HG02840 (cell line): ENCODE measurements around the gene ATL3.
"Not testable (repeated sequence)": the region's sequence is repeated elsewhere in the genome, so short reads cannot be mapped to it uniquely, and the experiment has no call there.

Source experiments
- ATAC-seq: cut with Tn5 transposase; IDR thresholded peaks from one replicate; pipeline ENCODE4 v1.9.1; 2021; ENCODE audit warnings: mild to moderate bottlenecking, moderate library complexity, moderate number of reproducible peaks; ENCODE audit not compliant: unreplicated experiment, low FRiP score

Gene ATL3

DNA sequence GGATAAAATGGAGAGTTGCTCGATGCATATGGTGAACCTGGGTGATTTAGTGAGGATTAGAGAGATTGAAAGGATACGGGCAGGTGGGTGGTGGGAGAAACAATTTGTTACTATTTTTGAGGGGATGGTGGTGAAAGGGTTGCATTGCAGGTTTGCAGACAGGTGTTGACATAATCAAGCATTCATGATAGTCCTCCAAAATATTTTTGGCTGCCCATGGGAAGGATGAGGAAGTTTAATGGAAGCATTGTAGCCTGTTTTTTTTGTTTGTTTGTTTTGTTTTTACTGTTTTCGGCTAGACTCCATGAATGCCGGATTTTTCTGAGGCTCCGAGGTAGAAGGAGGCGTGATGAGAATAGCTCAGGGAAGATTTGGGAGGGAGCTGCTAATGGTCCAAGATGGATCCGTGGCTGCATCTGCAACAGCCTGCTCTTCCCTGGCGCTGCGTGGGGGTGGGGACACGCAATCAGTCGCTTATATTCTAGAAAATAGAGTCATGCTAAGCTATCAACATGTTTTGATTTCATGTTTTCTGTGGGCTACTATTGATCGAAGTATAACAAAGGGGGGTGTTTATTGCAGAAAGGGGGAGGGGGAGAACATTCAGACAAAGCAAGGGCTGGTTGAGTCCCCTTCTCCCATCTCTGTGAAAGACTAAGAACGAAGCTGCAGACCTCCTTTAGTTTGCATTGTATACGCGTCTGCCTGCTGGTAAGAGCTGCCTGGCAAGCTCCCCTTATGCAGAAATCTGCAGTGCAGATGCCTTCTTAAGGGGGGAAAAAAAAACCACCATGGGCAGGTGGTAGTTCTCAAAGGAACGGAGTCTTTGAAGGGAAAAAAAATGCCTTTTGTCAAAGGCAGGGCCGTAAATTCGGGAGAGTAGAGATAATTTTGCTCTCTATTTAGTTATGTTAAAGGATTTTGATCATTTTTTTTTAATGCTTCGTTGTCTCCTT is 11.2 kb upstream of the ATL3 start:
- no peak for ATAC-seq

DNA sequence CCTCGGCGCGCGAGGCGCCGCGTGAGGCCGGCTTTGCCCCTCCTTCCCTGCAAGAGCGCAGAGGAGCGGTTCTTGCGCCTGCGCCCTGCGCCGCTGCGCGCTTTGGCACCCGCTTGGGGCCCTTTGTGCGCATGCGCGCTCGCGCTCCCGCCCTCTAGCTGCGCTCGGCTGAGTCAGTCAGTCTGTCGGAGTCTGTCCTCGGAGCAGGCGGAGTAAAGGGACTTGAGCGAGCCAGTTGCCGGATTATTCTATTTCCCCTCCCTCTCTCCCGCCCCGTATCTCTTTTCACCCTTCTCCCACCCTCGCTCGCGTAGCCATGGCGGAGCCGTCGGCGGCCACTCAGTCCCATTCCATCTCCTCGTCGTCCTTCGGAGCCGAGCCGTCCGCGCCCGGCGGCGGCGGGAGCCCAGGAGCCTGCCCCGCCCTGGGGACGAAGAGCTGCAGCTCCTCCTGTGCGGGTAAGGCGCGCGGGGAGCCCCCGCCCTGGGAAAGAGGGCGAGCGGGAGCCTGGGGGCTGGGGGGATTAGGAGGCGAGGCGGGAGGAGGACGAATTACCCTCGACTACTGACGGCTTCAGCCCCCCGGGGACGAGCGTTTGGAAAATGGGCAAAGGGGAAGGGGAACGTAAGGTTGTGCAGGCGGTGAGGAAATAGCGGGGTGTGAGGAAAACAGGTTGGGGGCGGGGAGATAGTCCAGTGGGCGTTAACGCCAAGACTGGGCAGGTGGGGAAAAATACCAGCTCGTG is 10.3 kb upstream of the ATL3 start, which contains the start of gene RTN3:
Gene RTN3, plus strand, starts transcription at position 180 of the 745 bp plus-strand sequence. Its CDS starts 137 bp downstream, at position 317.
- ATAC-seq = peak; percentile 83

DNA sequence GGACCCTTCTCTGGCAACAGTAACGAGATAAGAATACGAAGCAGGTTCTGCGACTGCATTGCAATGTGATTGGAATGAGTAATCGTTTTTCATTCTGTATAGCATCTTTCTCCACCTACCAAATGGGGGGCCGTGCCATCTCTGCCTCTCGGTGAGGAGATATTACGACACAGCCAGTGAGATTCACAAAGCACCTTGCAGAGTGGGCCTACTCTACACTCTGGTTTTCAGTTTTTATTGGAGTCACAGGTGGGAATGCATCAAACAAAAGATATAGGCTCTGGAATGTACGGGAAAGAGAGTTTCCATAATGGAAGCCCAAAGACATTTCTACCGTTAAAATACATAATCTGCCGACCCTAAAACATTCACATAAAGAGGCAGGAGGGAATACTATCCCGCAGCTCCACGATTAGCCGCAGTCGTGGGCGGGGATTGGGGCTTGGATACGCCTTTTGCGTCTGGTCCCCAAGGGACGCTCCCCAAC is 9.7 kb upstream of the ATL3 start:
- ATAC-seq = no peak

DNA sequence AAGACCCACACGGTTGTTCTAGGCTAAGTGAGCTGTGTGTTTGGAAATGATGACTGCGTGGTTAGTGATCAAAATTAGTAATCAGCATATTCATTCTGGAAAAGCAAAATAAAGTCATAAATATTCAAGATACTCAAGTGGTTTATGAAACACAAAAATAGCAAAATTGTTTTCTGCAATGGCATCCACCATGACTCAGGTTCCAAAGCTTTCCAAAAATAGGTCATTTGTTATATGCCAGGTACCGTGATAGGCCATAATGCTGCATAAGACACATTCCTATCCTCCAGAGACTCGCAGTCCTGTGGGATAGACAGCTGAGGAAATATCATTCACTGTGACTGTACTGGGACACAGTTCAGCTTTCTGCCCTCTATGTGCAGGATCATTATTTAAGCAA is 2.4 kb upstream of the ATL3 start:
- no peak for ATAC-seq

DNA sequence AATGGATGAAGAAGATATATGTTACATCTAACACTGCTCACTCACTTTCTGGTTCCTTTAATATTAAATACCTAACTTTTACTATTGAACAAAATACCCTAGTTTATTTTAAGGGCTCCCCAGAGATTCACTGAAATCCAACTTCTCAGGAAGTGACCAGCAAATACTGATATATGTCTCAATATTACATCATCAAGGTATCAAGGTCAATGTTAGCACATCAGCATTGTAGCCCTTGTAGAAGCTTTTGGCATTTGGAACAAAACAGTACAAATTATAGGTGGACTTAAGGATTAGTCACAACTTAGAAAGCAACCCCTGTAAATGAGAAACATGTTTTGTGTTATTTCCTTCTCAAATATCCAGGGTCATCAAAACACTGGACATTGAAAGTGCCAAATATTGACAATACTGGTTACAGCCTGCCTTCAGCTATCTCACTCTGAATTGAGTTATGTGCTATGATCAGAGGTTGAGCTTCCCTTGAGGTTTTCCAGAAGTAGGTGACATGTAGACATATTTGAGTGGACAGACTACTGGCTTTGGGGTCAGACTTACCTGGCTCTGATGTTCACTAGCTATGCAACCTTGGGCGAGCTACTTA is 1.9 kb upstream of the ATL3 start:
- no peak for ATAC-seq

DNA sequence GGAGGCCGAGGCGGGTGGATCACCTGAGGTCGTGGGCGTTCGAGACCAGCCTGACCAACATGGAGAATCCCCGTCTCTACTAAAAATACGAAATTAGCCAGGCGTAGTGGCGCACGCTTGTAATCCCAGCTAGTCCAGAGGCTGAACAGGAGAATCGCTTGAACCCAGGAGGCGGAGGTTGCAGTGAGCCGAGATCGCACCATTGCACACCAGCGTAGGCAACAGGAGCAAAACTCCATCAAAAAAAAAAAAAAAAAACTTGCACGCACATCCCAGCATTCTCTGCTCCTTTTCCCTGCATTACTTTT is 934 bp upstream of the ATL3 start:
- no peak for ATAC-seq

DNA sequence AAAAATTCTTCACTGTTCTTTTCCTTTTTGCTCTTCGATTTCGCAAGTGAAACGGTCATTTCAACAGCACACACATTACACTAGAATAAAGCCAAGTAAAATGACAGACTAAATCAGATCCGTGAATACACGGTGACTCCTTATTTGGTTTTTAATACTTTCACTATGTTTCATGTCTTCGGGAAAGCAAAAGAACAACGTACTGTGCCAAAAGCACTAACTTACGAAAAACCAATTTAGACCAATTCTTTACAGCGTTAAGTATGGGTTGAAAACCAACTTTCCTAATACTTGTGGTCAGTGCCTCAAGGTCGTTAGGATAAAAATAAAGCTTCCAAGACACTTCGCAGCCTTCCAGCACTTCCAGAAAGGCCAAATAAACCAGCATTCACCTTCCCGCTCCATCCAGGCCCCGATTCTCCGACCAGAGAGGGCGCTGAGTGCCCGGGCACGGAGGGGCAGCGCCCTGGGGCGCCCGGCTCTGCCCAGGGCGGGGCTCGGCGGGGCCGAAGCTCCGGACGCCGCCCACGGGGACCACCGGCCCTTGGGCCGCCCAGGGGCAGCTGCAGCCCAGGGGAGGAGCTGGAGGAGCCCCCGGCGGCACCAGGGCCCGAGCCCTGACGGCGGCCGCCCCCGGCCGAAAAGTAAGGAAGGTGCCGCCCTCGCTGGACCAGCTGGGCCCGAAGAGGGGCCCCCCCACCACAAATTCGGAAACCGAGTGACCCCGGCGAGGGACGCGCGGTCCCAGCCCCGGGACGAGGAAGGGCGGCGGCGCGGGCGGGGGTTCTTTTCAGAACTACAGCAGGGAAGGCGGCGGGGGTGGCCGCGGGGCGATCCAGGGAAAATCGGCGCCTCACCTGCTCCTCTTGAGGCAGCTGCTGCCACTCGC is 499 bp downstream of the ATL3 start:
- ATAC-seq = peak; percentile 19

DNA sequence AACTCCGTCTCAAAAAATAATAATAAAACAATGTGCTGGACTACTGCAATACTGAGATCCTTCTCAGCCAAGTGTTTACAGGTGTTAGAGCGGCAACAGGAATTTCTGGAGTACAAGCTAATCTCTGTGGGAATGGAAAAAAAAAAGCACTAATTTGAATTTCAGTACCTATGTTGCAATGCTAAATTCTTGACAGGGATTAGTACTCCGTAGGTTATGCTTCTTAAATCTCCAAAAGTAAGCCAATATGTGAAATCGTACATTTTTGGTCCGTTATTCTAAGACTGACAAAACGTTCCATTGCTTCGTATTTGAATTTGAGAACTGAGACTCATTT is 1.1 kb downstream of the ATL3 start:
- no peak for ATAC-seq

DNA sequence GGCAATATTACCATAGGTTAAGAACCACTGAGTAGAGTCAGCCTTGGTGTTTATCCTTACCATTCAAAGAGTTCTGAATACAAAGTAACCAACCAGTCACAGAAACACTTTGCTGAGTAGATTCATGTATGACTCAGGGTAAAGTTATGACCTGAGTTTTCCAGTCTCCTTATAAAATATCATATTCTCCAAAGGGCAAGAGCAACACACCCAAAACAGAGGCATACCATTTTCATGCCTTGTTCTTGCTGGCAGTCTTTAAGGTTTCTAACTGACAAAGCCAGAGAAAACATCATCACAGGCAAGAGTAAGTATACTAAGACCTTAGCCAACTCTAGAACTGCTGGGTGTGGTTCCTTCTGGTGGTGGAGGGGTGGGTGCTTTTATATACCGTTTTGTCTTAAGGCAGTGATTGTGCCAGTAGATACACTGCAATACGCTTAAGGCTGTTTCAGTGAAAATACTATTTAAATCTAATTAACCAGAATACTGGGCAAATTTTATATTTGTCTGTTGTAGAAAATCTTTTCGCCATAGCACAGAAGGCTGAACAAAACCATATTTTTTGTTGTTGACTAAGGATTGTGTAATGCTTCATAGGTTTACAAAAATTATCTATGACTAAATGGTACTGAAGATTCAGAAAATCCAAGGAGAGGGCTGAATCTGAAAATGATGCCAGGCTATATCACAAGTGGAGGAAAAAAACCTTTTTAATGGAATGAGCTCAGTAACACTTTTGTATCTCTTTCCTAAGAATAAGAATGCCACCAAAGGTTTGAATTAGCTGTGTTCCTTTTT is 3.0 kb downstream of the ATL3 start:
- no peak for ATAC-seq

DNA sequence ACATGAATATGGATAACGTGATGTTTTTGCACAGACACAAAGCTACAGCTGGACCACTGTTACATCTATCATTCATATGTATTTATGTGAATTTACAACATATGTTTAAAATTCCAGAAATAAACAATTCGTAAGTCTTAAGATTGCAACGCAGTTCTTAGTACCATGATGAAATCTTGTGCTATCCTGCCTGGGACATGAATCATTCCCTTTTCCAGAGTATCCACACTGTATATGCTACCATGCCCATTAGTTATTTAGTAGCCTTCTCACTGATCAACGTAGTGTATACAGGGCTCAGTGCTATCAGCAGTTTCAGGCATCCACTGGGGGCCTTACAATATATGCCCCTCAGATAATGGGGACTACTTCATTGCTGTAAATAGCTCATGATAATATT is 4.3 kb downstream of the ATL3 start:
- ATAC-seq = no peak

DNA sequence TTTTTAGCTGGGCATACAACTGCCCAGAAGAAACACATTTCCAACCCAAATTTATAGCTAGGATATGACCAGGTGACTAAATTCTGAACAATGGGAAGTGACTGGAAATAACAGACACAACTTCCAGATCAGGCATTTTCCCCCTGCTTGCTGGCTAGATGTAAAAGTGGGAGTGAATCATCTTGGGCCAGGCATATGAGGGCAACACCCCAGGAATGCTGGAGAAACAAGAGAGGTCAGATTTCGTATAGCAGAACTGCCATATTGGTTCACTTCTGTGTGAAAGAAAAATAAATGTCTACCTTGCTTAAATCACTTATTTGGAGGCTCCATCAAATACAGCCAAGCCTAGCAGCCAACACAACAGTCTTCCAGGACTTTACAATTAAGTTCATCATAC is 7.4 kb downstream of the ATL3 start:
- ATAC-seq = no peak

DNA sequence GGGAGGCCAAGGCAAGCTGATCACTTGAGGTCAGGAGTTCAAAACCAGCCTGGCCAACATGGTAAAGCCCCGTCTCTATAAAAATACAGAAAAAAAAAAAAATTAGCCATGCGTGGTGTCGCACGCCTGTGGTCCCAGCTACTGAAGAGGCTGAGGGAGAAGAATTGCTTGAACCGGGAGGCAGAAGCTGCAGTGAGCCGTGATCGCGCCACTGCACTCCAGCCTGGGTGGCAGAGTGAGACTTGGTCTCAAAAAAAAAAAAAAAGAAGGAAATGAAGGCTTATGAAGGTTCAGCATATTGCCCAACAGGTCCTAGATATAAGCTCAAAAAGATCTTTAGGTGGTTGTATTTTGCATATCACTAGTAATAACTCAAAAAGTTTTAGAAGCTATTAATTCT is 10.2 kb downstream of the ATL3 start:
- no peak for ATAC-seq

DNA sequence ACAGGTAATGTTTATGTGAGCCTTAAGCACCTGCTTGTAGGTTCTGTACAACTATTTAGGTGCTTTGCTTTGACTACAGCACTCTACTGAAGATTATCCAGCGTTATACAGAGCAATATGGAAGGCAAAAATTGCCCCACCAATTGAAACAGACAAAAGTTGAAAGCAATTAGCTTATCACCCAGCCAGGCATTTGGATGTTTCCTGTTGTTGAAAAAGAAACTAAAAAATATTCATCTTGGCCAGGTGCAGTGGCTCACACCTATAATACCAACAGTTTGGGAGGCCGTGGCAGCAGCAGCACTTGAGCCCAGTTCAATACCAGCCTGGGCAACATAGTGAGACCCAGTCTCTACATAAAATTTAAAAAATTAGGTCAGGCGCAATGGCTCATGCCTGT is 18.5 kb downstream of the ATL3 start:
- ATAC-seq = no peak

DNA sequence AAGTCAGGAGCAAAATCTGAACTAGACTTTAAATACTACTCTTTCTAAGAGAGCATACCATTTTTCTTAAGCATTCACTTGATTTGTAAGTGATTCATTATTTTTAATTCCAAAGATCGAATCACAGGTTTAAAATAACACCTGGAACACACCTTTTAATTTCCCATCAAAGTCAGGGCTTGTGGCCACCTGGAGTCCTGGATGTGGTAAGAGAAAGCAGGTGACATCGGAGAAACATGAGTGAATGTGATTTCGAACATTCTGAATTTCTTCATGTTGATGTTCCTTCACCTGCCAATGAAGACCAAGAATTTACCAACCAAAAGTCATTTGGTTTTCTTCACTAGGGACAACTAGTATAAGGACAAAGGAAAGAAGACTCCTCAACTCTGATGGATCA is 28.0 kb downstream of the ATL3 start:
- ATAC-seq = no peak

DNA sequence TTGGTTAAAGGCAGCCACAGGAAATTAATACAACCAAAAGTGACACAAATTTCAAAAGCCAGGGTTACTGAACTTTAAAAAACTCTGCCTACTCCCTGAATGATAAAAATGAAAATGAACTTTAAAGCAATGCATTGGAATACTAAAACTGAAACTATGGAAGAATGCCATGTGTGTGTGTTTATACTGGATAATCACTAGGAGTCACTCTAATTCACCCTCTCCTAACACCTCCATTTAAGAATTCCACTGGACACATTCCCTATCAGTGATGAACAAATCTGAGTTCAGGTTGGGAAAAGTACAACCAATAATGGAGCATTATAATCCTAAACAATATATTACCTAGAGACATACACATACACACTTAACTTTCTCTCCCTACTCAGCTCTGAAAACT is 29.4 kb downstream of the ATL3 start:
- ATAC-seq = no peak

DNA sequence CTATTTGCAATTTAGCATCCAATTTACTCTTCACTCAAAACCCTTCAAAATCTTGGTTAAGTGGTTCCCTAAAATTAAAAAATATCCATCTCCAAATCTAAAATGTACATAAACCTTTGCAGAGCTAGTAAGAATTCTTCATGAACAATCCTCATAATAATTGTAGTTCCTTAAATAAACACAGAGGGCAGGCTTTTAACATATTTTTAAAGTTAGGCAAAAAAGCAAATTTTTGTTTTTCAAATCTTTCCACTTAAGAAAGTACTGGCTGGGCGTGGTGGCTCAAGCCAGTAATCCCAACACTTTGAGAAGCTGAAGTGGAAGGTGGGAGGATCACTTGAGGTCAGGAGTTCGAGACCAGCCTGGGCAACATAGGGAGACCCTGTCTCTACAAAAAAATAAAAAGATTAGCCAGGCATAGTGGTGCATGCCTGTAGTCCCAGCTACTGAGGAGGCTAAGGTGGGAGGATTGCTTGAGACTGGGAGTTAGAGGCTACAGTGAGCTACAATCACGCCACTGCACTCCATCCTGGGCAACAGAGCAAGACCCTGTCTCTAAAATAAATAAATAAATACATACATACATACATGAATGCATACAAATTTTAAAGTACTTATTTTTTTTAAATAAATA is 31.9 kb downstream of the ATL3 start:
- ATAC-seq = no peak

DNA sequence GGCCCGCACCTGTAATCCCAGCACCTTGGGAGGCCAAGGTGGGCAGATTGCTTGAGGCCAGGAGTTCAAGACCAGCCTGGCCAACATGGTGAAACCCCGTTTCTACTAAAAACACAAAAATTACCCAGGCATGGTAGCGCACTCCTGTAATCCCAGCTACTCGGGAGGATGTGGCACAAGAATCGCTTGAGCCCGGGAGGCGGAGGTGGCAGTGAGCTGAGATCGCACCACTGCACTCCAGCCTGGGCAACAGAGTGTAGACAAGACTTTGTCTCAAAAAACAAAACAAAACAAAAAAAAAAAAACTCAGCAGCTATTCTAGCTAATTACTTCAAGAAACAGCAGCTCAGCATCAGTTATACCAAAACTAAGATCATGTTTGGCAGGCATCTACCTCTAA is 32.7 kb downstream of the ATL3 start:
- not testable (repeated sequence) for ATAC-seq

DNA sequence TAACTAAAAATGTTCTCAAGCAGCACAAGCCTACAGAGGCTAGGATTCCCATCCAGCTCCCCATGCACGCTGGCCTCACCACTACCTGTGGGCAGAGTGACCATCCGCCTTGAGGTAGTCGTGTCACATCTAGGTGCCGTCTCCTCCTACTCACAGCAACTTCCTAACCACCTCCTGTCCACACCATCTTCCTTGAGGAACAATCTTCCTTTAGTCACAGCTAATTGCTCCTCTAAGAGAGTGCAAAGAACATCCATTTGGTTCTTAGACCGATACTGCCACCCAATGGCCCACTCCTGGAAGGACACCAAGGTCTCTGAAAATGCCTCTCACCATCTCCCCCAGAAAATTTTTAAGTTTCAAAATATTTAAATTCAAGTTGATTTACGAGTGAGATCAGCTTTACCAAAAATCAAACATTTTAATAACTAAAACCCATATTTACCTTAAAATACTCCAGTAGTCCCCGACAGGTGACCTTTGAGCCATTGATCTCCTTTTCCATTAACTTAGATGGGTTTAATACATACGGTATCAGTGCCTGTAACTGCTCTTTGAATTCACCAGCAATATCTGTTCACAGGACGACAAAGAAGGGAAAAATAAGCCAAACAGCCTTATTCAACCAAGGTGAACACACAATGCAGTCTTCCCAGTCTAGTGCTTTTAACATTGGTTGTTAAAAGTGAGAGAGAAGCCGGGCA is 35.3 kb downstream of the ATL3 start:
- no peak for ATAC-seq

DNA sequence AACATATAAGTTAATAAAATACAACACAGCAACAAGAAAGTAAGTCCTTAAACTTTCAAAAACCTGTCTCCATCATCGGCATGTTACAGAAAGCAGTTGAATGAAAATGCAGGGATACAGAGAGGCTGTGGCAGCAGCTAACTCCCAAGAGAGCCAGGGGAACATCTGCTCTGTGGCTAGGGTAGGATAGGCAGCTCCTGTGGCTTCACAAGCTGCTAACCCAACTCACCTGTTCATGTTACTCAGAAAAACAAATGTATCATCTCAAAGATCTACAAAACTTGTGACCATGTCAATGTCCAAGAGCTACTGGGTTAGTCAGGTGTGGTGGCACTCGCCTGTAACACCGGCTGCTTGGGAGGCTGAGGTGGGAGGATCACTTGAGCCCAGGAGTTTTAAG is 41.8 kb downstream of the ATL3 start:
- no peak for ATAC-seq
